Measurements from ENCODE around the gene GPR176. TPM values are rescaled to one million over a fixed set of nuclear protein-coding genes. Genes with fewer than 3 reads are reported as not detected.

The GPR176 gene
- total and polyA plus RNA-seq, 9 donors = 0.68 to 8.5 (median 1.8) TPM

GRCh38 chr15:39767921-39768320, 152.1 kb downstream of the GPR176 start:
- WGBS, 3 donors = 94 to 96% (median 94%) methylated on average over 5 of the region's 5 CpGs
- peaks cover 5% of the 10 kb centered on the region for H3K4me1 ChIP-seq (ENCODE audit: insufficient read depth)
- DNase-seq = no peak
- no peaks in the 10 kb centered on the region for H3K27me3 ChIP-seq
- H3K36me3 ChIP-seq = no peaks in the 10 kb centered on the region
- no peak overlapping the region for H3K27ac ChIP-seq
- no peaks in the 10 kb centered on the region for H3K9me3 ChIP-seq
- TF ChIP-seq, protein P1, sequence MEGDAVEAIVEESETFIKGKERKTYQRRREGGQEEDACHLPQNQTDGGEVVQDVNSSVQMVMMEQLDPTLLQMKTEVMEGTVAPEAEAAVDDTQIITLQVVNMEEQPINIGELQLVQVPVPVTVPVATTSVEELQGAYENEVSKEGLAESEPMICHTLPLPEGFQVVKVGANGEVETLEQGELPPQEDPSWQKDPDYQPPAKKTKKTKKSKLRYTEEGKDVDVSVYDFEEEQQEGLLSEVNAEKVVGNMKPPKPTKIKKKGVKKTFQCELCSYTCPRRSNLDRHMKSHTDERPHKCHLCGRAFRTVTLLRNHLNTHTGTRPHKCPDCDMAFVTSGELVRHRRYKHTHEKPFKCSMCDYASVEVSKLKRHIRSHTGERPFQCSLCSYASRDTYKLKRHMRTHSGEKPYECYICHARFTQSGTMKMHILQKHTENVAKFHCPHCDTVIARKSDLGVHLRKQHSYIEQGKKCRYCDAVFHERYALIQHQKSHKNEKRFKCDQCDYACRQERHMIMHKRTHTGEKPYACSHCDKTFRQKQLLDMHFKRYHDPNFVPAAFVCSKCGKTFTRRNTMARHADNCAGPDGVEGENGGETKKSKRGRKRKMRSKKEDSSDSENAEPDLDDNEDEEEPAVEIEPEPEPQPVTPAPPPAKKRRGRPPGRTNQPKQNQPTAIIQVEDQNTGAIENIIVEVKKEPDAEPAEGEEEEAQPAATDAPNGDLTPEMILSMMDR (IDR thresholded peaks at IDR 0.05) = no peak
- TF ChIP-seq POLR2A (IDR thresholded peaks at IDR 0.05) (no peak), EP300 (IDR thresholded peaks at IDR 0.05) (no peak)
- intact Hi-C loops (cut with DNase I) = loop anchor here in 1 of 4 donors (10.0 kb wide), 1 partner anchor 83 kb away; no protein-coding TSS in a partner anchor
- H3K4me3 ChIP-seq = no peak overlapping the region

GRCh38 chr15:39761006-39761405, 159.1 kb downstream of the GPR176 start:
- Histone ChIP-seq H3K4me3 (no peak overlapping the region), H3K4me1 (ENCODE audit: insufficient read depth) (no peaks in the 10 kb centered on the region), H3K27ac (no peak overlapping the region), H3K27me3 (no peaks in the 10 kb centered on the region), H3K9me3 (no peaks in the 10 kb centered on the region), H3K36me3 (no peaks in the 10 kb centered on the region)
- no peak for DNase-seq
- TF ChIP-seq EP300 (IDR thresholded peaks at IDR 0.05) (no peak), POLR2A (IDR thresholded peaks at IDR 0.05) (no peak)
- TF ChIP-seq, protein P1 (IDR thresholded peaks at IDR 0.05) = no peak
- intact Hi-C loops (cut with DNase I) = loop anchor here in 1 of 4 donors (10.0 kb wide), 1 partner anchor 76 kb away; no protein-coding TSS in a partner anchor
- WGBS, 3 donors = 28 to 38% (median 30%) methylated on average over 2 of the region's 2 CpGs

- 46 to 49% (median 47%) methylated on average over 2 of the region's 2 CpGs for WGBS, 3 donors
Observed at GRCh38 chr15:39756806-39757522, 163.1 kb downstream of the GPR176 start.

GRCh38 chr15:39752991-39753390, 167.1 kb downstream of the GPR176 start:
- Histone ChIP-seq H3K27me3 (no peaks in the 10 kb centered on the region), H3K4me1 (ENCODE audit: insufficient read depth) (no peaks in the 10 kb centered on the region), H3K9me3 (no peaks in the 10 kb centered on the region), H3K27ac (no peak overlapping the region), H3K4me3 (no peak overlapping the region), H3K36me3 (no peaks in the 10 kb centered on the region)
- TF ChIP-seq, protein P1 (IDR thresholded peaks at IDR 0.05) = no peak
- TF ChIP-seq EP300 (IDR thresholded peaks at IDR 0.05) = no peak
- TF ChIP-seq POLR2A (IDR thresholded peaks at IDR 0.05) = no peak
- intact Hi-C loops (cut with DNase I) = loop anchor here (10.0 kb wide), 3 partner anchors 168 to 1048 kb away; partner anchors contain the start of gene THBS1 (in 2 of the 4)
- DNase-seq = no peak
- WGBS, 3 donors = 64 to 89% (median 87%) methylated on average over 1 of the region's 1 CpG

More at GRCh38 chr15:39756806-39757522, 163.1 kb downstream of the GPR176 start:
- Histone ChIP-seq H3K4me3 (no peak overlapping the region), H3K9me3 (no peaks in the 10 kb centered on the region), H3K36me3 (no peaks in the 10 kb centered on the region), H3K27me3 (no peaks in the 10 kb centered on the region), H3K27ac (no peak overlapping the region), H3K4me1 (ENCODE audit: insufficient read depth) (no peaks in the 10 kb centered on the region)
- TF ChIP-seq EP300 (IDR thresholded peaks at IDR 0.05) = no peak
- TF ChIP-seq, protein P1 (IDR thresholded peaks at IDR 0.05) = peak; percentile 54 to 78 (median 64)
- intact Hi-C loops (cut with DNase I) = loop anchor here (5.0 to 10.0 kb wide), 4 partner anchors 172 to 1052 kb away; partner anchors contain the start of gene THBS1 (in 2 of the 4)
- DNase-seq = no peak

Measured in ovary (tissue), 9 donors.